ENCODE measurements around the gene LDB2. TPM values are rescaled to one million over a fixed set of nuclear protein-coding genes. Genes with fewer than 3 reads are reported as not detected.

LDB2 gene
- total and polyA plus RNA-seq, 2 donors from 2014 or later, result 26.9 to 59.9 TPM

DNA sequence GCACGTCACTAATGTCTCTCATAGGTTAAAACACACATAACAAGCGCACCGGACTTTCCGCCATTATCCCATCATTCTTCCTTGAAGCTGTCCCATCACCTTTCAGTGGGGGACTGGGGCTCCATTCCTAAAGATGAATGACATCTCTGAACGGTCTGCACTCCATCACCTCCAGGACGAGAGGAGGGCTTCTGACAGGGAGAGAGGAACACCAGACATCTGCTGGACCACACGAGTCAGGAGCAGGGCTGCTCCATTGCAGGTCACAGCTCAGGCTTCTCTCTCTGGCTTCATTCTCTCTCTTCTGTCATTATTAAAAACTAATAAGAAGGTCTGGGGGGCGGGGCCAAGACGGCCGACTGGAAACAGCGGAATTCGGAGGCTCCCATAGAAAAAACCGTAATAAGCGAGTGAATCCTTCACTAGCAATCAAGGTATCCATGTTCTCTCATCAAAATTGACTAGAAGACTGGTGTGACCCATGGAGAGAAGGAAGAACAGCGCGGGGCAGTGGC lies 289.8 kb downstream of the LDB2 start:
- Histone ChIP-seq H3K4me1 (ENCODE audit: control insufficient read depth in 2 of 3, insufficient read depth in 2 of 3, low read depth in 1 of 3, low read length in 3 of 3) (peaks cover 0 to 4% (median 0%) of the 10 kb centered on the region in 3 donors), H3K36me3 (ENCODE audit: control insufficient read depth in 2 of 3, insufficient read depth in 3 of 3, low read length in 3 of 3) (no peaks in the 10 kb centered on the region), H3K27me3 (ENCODE audit: control insufficient read depth, insufficient read depth, low read length) (no peaks in the 10 kb centered on the region), H3K9me3 (ENCODE audit: control insufficient read depth in 2 of 3, insufficient read depth in 1 of 3, low read length in 3 of 3) (no peaks in the 10 kb centered on the region), H3K9ac (ENCODE audit: low read length in 3 of 3) (no peak overlapping the region), H3K4me3 (ENCODE audit: low read length in 3 of 3) (no peak overlapping the region), H3K27ac (ENCODE audit: low read depth in 2 of 2, low read length in 2 of 2) (no peak overlapping the region)
- FAIRE-seq, result no peak
- peak in 1 of 5 donors; percentile 60 for DNase-seq
- TF ChIP-seq, protein P1, sequence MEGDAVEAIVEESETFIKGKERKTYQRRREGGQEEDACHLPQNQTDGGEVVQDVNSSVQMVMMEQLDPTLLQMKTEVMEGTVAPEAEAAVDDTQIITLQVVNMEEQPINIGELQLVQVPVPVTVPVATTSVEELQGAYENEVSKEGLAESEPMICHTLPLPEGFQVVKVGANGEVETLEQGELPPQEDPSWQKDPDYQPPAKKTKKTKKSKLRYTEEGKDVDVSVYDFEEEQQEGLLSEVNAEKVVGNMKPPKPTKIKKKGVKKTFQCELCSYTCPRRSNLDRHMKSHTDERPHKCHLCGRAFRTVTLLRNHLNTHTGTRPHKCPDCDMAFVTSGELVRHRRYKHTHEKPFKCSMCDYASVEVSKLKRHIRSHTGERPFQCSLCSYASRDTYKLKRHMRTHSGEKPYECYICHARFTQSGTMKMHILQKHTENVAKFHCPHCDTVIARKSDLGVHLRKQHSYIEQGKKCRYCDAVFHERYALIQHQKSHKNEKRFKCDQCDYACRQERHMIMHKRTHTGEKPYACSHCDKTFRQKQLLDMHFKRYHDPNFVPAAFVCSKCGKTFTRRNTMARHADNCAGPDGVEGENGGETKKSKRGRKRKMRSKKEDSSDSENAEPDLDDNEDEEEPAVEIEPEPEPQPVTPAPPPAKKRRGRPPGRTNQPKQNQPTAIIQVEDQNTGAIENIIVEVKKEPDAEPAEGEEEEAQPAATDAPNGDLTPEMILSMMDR (IDR thresholded peaks at IDR 0.05; ENCODE audit: borderline replicate concordance, extremely low read depth, insufficient read depth), result no peak
- intact Hi-C loops (cut with DNase I), result no loop called here

DNA sequence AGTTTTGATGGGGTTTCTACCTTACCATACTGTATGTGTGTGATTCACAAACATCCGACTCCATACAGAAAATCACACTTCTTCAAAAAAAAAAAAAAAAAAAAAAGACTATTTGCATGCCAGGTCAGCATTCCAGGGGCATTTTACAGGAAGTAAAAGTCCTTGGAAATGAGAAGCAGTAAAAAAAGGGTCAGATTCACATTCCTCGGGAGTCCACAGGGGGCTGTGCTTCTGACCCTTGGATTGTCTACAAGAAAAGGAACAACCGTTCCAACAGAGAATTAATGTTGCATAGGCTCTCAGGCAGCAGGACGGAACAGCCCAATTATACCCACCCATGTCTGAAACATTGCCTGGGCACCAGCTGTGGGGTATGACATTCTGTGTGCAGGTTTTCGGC lies 290.3 kb downstream of the LDB2 start:
- Histone ChIP-seq H3K27ac (ENCODE audit: low read depth in 2 of 2, low read length in 2 of 2) (no peak overlapping the region), H3K36me3 (ENCODE audit: control insufficient read depth in 2 of 3, insufficient read depth in 3 of 3, low read length in 3 of 3) (no peaks in the 10 kb centered on the region), H3K27me3 (ENCODE audit: control insufficient read depth, insufficient read depth, low read length) (no peaks in the 10 kb centered on the region), H3K9me3 (ENCODE audit: control insufficient read depth in 2 of 3, insufficient read depth in 1 of 3, low read length in 3 of 3) (no peaks in the 10 kb centered on the region), H3K4me3 (ENCODE audit: low read length in 3 of 3) (no peak overlapping the region), H3K9ac (ENCODE audit: low read length in 3 of 3) (no peak overlapping the region), H3K4me1 (ENCODE audit: control insufficient read depth in 2 of 3, insufficient read depth in 2 of 3, low read depth in 1 of 3, low read length in 3 of 3) (peaks cover 0 to 4% (median 0%) of the 10 kb centered on the region in 3 donors)
- FAIRE-seq, result no peak
- TF ChIP-seq, protein P1 (IDR thresholded peaks at IDR 0.05; ENCODE audit: borderline replicate concordance, extremely low read depth, insufficient read depth), result no peak
- intact Hi-C loops (cut with DNase I), result no loop called here
- DNase-seq, result peak in 3 of 5 donors; percentile 24 to 85 (median 35)

GRCh38 chr4:16607241-16608066 lies 291.0 kb downstream of the LDB2 start:
- DNase-seq, result no peak
- intact Hi-C loops (cut with DNase I), result no loop called here

More at GRCh38 chr4:16607241-16608066, 291.0 kb downstream of the LDB2 start:
- Histone ChIP-seq H3K27ac (ENCODE audit: low read depth in 2 of 2, low read length in 2 of 2) (no peak overlapping the region), H3K27me3 (ENCODE audit: control insufficient read depth, insufficient read depth, low read length) (no peaks in the 10 kb centered on the region), H3K9me3 (ENCODE audit: control insufficient read depth in 2 of 3, insufficient read depth in 1 of 3, low read length in 3 of 3) (no peaks in the 10 kb centered on the region), H3K4me3 (ENCODE audit: low read length in 3 of 3) (no peak overlapping the region), H3K9ac (ENCODE audit: low read length in 3 of 3) (no peak overlapping the region), H3K4me1 (ENCODE audit: control insufficient read depth in 2 of 3, insufficient read depth in 2 of 3, low read depth in 1 of 3, low read length in 3 of 3) (peaks cover 0 to 4% (median 0%) of the 10 kb centered on the region in 3 donors), H3K36me3 (ENCODE audit: control insufficient read depth in 2 of 3, insufficient read depth in 3 of 3, low read length in 3 of 3) (no peaks in the 10 kb centered on the region)
- FAIRE-seq, result no peak
- TF ChIP-seq, protein P1 (IDR thresholded peaks at IDR 0.05; ENCODE audit: borderline replicate concordance, extremely low read depth, insufficient read depth), result no peak

All from kidney (tissue), 14 donors.